IMR-90 (cell line): ENCODE results near the gene EHMT1. TPM values are rescaled to one million over a fixed set of nuclear protein-coding genes. Genes with fewer than 3 reads are reported as not detected.

Experiments
- ATAC-seq: fragments of 200-7000 bp; cut with Tn5 transposase; 2 replicates; pipeline ENCODE4 v1.9.1; 2020; ENCODE audit warnings: low read depth, mild to moderate bottlenecking, moderate library complexity
- BruUV-seq: library from RNA; stranded (reverse); fragments of 400-500 nt; replicated peaks from 2 replicates; lab custom pipeline; 2021; lab: Mats Ljungman, UMichigan
- CTCF ChIA-PET: fragments of 300-600 bp; formaldehyde crosslinking; extraction: SDS; loops from one replicate; lab custom pipeline; 2021; ENCODE audit warnings: antibody characterized with exemption; lab: Yijun Ruan, JAX
- POLR2A ChIA-PET: fragments of 300-600 bp; sonication (Branson Sonifier 250); formaldehyde crosslinking; loops from one replicate; lab custom pipeline; 2022; ENCODE audit warnings: antibody characterized with exemption; ENCODE audit not compliant: unreplicated experiment; lab: Charles Lee
- DNase-seq: peaks from one replicate; pipeline ENCODE4 v3.0.0; 2013
- H2AFZ ChIP-seq: replicated peaks from 2 replicates; pipeline ENCODE3; 2013; ENCODE audit warnings: low read length, mild to moderate bottlenecking; ENCODE audit not compliant: poor library complexity
- H2AK5ac ChIP-seq: 2 replicates; pipeline ENCODE4 v1.6.1; 2013; ENCODE audit warnings: low read depth, low read length, inconsistent platforms
- H2AK9ac ChIP-seq: replicated peaks from 2 replicates; pipeline ENCODE3; 2013; ENCODE audit warnings: mild to moderate bottlenecking, low read depth, low read length, moderate library complexity; ENCODE audit not compliant: poor library complexity
- H2BK120ac ChIP-seq: 2 replicates; pipeline ENCODE4 v1.6.1; 2013; ENCODE audit warnings: low read depth, low read length, inconsistent platforms
- H2BK15ac ChIP-seq: 3 replicates; pipeline ENCODE4 v1.6.1; 2013; ENCODE audit warnings: low read depth, low read length, inconsistent platforms
- H2BK20ac ChIP-seq: 2 replicates; pipeline ENCODE4 v1.6.1; 2013; ENCODE audit warnings: low read depth, mild to moderate bottlenecking, inconsistent platforms, low read length, moderate library complexity
- H2BK5ac ChIP-seq: 2 replicates; pipeline ENCODE4 v1.6.1; 2013; ENCODE audit warnings: mild to moderate bottlenecking, low read depth, low read length, inconsistent platforms; ENCODE audit not compliant: poor library complexity, severe bottlenecking
- H3K14ac ChIP-seq: replicated peaks from 2 replicates; pipeline ENCODE4 v1.6.1; 2013; ENCODE audit warnings: low read depth, low read length, inconsistent platforms
- H3K18ac ChIP-seq: 2 replicates; pipeline ENCODE4 v1.6.1; 2013; ENCODE audit warnings: low read depth, low read length, control low read depth
- H3K23ac ChIP-seq: 2 replicates; pipeline ENCODE4 v1.6.1; 2013; ENCODE audit warnings: low read depth, low read length, inconsistent platforms
- H3K27ac ChIP-seq: 2 replicates; pipeline ENCODE4 v1.5.1; 2013; ENCODE audit warnings: mild to moderate bottlenecking, control low read depth, low read length; ENCODE audit not compliant: insufficient read depth
- H3K27me3 ChIP-seq: 2 replicates; pipeline ENCODE4 v1.6.1; 2013; ENCODE audit warnings: low read length; ENCODE audit not compliant: control insufficient read depth, insufficient read depth
- H3K36me3 ChIP-seq: 2 replicates; pipeline ENCODE4 v1.6.1; 2013; ENCODE audit warnings: low read length, mixed read lengths; ENCODE audit not compliant: control insufficient read depth, insufficient read depth
- H3K4ac ChIP-seq: 2 replicates; pipeline ENCODE4 v1.6.1; 2013; ENCODE audit warnings: low read depth, low read length, inconsistent platforms
- H3K4me1 ChIP-seq: 2 replicates; pipeline ENCODE4 v1.6.1; 2013; ENCODE audit warnings: low read length, mixed read lengths; ENCODE audit not compliant: control insufficient read depth, insufficient read depth
- H3K4me2 ChIP-seq: 2 replicates; pipeline ENCODE4 v1.6.1; 2013; ENCODE audit warnings: low read depth, mild to moderate bottlenecking, control low read depth, low read length, moderate library complexity
- H3K4me3 ChIP-seq: 2 replicates; pipeline ENCODE4 v1.5.1; 2013; ENCODE audit warnings: low read depth, mild to moderate bottlenecking, control low read depth, low read length, moderate library complexity; ENCODE audit not compliant: insufficient read depth
- H3K56ac ChIP-seq: 2 replicates; pipeline ENCODE4 v1.6.1; 2013; ENCODE audit warnings: low read length, inconsistent platforms; ENCODE audit not compliant: insufficient read depth; ENCODE audit errors: extremely low read depth
- H3K79me1 ChIP-seq, 2 experiments: 2 replicates each; pipeline ENCODE4 v1.6.1; 2013; ENCODE audit warnings: low read length in 2 of 2, inconsistent platforms in 1 of 2, low read depth in 1 of 2
- H3K9ac ChIP-seq: 2 replicates; pipeline ENCODE4 v1.6.1; 2013; ENCODE audit warnings: low read depth, low read length, control low read depth
- H3K9me1 ChIP-seq: 2 replicates; pipeline ENCODE4 v1.6.1; 2013; ENCODE audit warnings: low read length, inconsistent platforms; ENCODE audit not compliant: insufficient read depth
- H3K9me3 ChIP-seq: 2 replicates; pipeline ENCODE4 v1.6.1; 2013; ENCODE audit warnings: low read length; ENCODE audit not compliant: control insufficient read depth, insufficient read depth
- H4K20me1 ChIP-seq: 2 replicates; pipeline ENCODE4 v1.6.1; 2013; ENCODE audit warnings: low read length, inconsistent platforms; ENCODE audit not compliant: insufficient read depth
- H4K5ac ChIP-seq: 2 replicates; pipeline ENCODE4 v1.6.1; 2013; ENCODE audit warnings: mild to moderate bottlenecking, low read depth, low read length, control low read depth
- H4K8ac ChIP-seq, 2 experiments: 2 replicates each; pipeline ENCODE4 v1.6.1; 2013; ENCODE audit warnings: low read depth in 2 of 2, low read length in 2 of 2, control low read depth in 1 of 2, inconsistent platforms in 1 of 2
- H4K91ac ChIP-seq: 2 replicates; pipeline ENCODE4 v1.6.1; 2013; ENCODE audit warnings: low read depth, low read length, inconsistent platforms; ENCODE audit not compliant: insufficient read depth
- BHLHE40 ChIP-seq: fragments of 150-350 bp; IDR thresholded peaks from 2 replicates; pipeline ENCODE4 v1.6.1; 2016; ENCODE audit warnings: mild to moderate bottlenecking, low read depth, low read length
- CEBPB ChIP-seq: IDR thresholded peaks from 2 replicates; pipeline ENCODE4 v1.6.1; 2012; ENCODE audit warnings: low read depth, low read length, improper control_type of control experiment
- CHD1 ChIP-seq: IDR thresholded peaks from 2 replicates; pipeline ENCODE4 v1.6.1; 2012; ENCODE audit warnings: low read depth, low read length, improper control_type of control experiment
- FOS ChIP-seq: fragments of 150-350 bp; IDR thresholded peaks from 2 replicates; pipeline ENCODE4 v1.6.1; 2016; ENCODE audit warnings: low read depth, low read length
- MAFK ChIP-seq: IDR thresholded peaks from 2 replicates; pipeline ENCODE4 v1.6.1; 2012; ENCODE audit warnings: low read depth, low read length, improper control_type of control experiment
- MAZ ChIP-seq: IDR thresholded peaks from 2 replicates; pipeline ENCODE4 v1.6.1; 2012; ENCODE audit warnings: low read depth, mild to moderate bottlenecking, low read length, improper control_type of control experiment, moderate library complexity, borderline replicate concordance
- MXI1 ChIP-seq: IDR thresholded peaks from 2 replicates; pipeline ENCODE4 v1.6.1; 2012; ENCODE audit warnings: low read depth, mild to moderate bottlenecking, low read length, moderate library complexity, borderline replicate concordance
- NFE2L2 ChIP-seq: fragments of 150-350 bp; IDR thresholded peaks from 2 replicates; pipeline ENCODE4 v1.6.1; 2016; ENCODE audit warnings: low read depth, mild to moderate bottlenecking, low read length
- POLR2A ChIP-seq: IDR thresholded peaks from 2 replicates; pipeline ENCODE4 v1.6.1; 2012; ENCODE audit warnings: mild to moderate bottlenecking, low read depth, low read length
- RAD21 ChIP-seq: IDR thresholded peaks from 2 replicates; pipeline ENCODE4 v1.6.1; 2012; ENCODE audit warnings: low read length, improper control_type of control experiment
- RCOR1 ChIP-seq: IDR thresholded peaks from 2 replicates; pipeline ENCODE4 v1.6.1; 2012; ENCODE audit warnings: mild to moderate bottlenecking, low read length, improper control_type of control experiment; ENCODE audit not compliant: insufficient replicate concordance
- RFX5 ChIP-seq: IDR thresholded peaks from 2 replicates; pipeline ENCODE4 v1.8.0; 2012; ENCODE audit warnings: low read depth, mild to moderate bottlenecking, low read length, moderate library complexity
- SMC3 ChIP-seq: fragments of 150-350 bp; IDR thresholded peaks from 2 replicates; pipeline ENCODE4 v1.6.1; 2016; ENCODE audit warnings: low read depth, mild to moderate bottlenecking, antibody characterized with exemption, low read length, moderate library complexity
- WGBS, 2 experiments: methylation state at CpG; one replicate each; pipeline versions ENCODE4 v1.1.5 to v1.1.7; 2013; ENCODE audit warnings: missing lambda C conversion rate in 2 of 2; ENCODE audit not compliant: insufficient read length in 1 of 2; ENCODE audit errors: extremely low coverage in 2 of 2; 5-methylcytosine and 5-hydroxymethylcytosine counted together
- dilution Hi-C: fragments of 300-500 bp; cut with HindIII; formaldehyde crosslinking; loops from one replicate; pipeline ENCODE4 v1.14.3; 2018; ENCODE audit warnings: low sequenced_read_pairs; ENCODE audit not compliant: unreplicated experiment
- in situ Hi-C: fragments of 300-500 bp; cut with MboI; formaldehyde crosslinking; loops from 3 replicates; pipeline ENCODE4 v1.14.3; 2019; ENCODE audit warnings: low sequenced_read_pairs, inconsistent platforms, mixed read lengths
- intact Hi-C: fragments of 100-400 bp; cut with micrococcal nuclease; formaldehyde crosslinking; loops from 2 replicates; pipeline ENCODE4 v1.10.0; 2022
- polyA plus RNA-seq, 3 experiments: library from polyadenylated mRNA; depleted of rRNA; stranded (reverse); fragments of >200 nt; gene quantifications; 2 replicates each; pipeline ENCODE4 v1.2.3, GENCODE V29; 2012; ENCODE audit warnings: low replicate concordance in 1 of 3
- total RNA-seq: library from RNA; depleted of rRNA; stranded (reverse); fragments of >200 nt; gene quantifications from 2 replicates; pipeline ENCODE4 v1.2.3, GENCODE V29; 2012
- TF ChIP-seq, protein P1 (sequence below): fragments of 150-350 bp; IDR thresholded peaks from 2 replicates; pipeline ENCODE4 v1.6.1; 2016; ENCODE audit warnings: low read depth, mild to moderate bottlenecking, low read length, moderate library complexity, borderline replicate concordance
- TF ChIP-seq, protein P2 (sequence below): fragments of 150-350 bp; IDR thresholded peaks from 2 replicates; pipeline ENCODE4 v1.6.1; 2017; ENCODE audit warnings: mild to moderate bottlenecking, antibody characterized with exemption, low read length, low read depth
- TF ChIP-seq, protein P3 (sequence below): conservative IDR thresholded peaks from 2 replicates; pipeline ENCODE4 v1.5.1; 2012; ENCODE audit warnings: mild to moderate bottlenecking, low read depth, low read length, improper control_type of control experiment

EHMT1 gene
- total and polyA plus RNA-seq, 2 of the 4 experiments (the other 2 are of a cell fraction) = 32.8 to 35.1 TPM

DNA sequence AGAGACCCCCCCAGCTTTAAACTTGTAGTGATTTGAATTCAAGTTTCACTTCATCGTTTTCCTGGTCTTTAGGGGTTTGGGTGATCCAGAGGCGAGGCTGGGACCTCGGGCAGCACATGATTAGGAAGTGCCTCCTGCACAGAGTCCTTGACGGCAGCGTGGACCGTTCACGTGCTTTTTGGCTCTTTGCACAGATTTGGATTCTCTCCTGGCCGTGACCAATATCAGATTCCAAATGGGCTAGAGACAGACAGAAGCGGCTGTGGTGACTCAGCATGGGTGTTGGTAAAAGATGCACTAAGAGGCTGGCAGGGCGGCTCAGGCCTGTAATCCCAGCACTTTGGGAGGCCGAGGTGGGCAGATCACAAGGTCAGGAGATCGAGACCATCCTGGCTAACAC, 141.6 kb downstream of the EHMT1 start:
- CTCF ChIA-PET = no interaction called here
- BruUV-seq = no TSS peak
- no peak overlapping the region for H2AK5ac ChIP-seq
- H3K9ac ChIP-seq = no peak overlapping the region
- no peak for TF ChIP-seq MAZ
- TF ChIP-seq RFX5 = no peak
- TF ChIP-seq, protein P1, sequence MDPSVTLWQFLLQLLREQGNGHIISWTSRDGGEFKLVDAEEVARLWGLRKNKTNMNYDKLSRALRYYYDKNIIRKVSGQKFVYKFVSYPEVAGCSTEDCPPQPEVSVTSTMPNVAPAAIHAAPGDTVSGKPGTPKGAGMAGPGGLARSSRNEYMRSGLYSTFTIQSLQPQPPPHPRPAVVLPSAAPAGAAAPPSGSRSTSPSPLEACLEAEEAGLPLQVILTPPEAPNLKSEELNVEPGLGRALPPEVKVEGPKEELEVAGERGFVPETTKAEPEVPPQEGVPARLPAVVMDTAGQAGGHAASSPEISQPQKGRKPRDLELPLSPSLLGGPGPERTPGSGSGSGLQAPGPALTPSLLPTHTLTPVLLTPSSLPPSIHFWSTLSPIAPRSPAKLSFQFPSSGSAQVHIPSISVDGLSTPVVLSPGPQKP = no peak
- no peak for TF ChIP-seq POLR2A
- no peak for TF ChIP-seq CEBPB
- no peak for TF ChIP-seq RAD21
- no peak for TF ChIP-seq FOS
- TF ChIP-seq BHLHE40 = no peak
- TF ChIP-seq CHD1 = no peak
- no peak for TF ChIP-seq MAFK
- TF ChIP-seq, protein P2, sequence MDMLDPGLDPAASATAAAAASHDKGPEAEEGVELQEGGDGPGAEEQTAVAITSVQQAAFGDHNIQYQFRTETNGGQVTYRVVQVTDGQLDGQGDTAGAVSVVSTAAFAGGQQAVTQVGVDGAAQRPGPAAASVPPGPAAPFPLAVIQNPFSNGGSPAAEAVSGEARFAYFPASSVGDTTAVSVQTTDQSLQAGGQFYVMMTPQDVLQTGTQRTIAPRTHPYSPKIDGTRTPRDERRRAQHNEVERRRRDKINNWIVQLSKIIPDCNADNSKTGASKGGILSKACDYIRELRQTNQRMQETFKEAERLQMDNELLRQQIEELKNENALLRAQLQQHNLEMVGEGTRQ = no peak
- no peak for TF ChIP-seq RCOR1
- TF ChIP-seq, protein P3, sequence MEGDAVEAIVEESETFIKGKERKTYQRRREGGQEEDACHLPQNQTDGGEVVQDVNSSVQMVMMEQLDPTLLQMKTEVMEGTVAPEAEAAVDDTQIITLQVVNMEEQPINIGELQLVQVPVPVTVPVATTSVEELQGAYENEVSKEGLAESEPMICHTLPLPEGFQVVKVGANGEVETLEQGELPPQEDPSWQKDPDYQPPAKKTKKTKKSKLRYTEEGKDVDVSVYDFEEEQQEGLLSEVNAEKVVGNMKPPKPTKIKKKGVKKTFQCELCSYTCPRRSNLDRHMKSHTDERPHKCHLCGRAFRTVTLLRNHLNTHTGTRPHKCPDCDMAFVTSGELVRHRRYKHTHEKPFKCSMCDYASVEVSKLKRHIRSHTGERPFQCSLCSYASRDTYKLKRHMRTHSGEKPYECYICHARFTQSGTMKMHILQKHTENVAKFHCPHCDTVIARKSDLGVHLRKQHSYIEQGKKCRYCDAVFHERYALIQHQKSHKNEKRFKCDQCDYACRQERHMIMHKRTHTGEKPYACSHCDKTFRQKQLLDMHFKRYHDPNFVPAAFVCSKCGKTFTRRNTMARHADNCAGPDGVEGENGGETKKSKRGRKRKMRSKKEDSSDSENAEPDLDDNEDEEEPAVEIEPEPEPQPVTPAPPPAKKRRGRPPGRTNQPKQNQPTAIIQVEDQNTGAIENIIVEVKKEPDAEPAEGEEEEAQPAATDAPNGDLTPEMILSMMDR = no peak
- no peak for TF ChIP-seq MXI1
- no peak for TF ChIP-seq SMC3
- TF ChIP-seq NFE2L2 = no peak
- H3K18ac ChIP-seq = no peak overlapping the region
- H2BK20ac ChIP-seq = no peak overlapping the region
- H3K9me3 ChIP-seq = peaks cover 2% of the 10 kb centered on the region
- ATAC-seq (no peak), DNase-seq (peak; percentile 13)
- H3K4me1 ChIP-seq = peaks cover 6% of the 10 kb centered on the region
- in situ Hi-C loops = no loop called here
- 80% methylated on average over 1 of the region's 12 CpGs; no CpG with 5 or more reads in 1 of the 2 experiments for WGBS, 2 experiments
- peaks cover 17 to 69% of the 10 kb centered on the region in 2 experiments for H3K79me1 ChIP-seq
- H2BK120ac ChIP-seq = no peak overlapping the region
- H2AFZ ChIP-seq = no peak overlapping the region
- no peak overlapping the region for H2BK5ac ChIP-seq
- intact Hi-C loops = no loop called here
- H3K27ac ChIP-seq = no peak overlapping the region
- no peak overlapping the region for H3K4me3 ChIP-seq
- no peak overlapping the region for H3K4ac ChIP-seq
- peaks cover 23% of the 10 kb centered on the region for H3K9me1 ChIP-seq
- dilution Hi-C loops = no loop called here
- no peak overlapping the region for H3K14ac ChIP-seq
- H2AK9ac ChIP-seq = no peak overlapping the region
- no peak overlapping the region for H3K56ac ChIP-seq
- 0 out of 2 replicates have a peak, but pooled peaks cover 3% of the 10 kb centered on the region for H4K20me1 ChIP-seq
- peaks cover 49% of the 10 kb centered on the region for H3K36me3 ChIP-seq
- no peak overlapping the region for H3K23ac ChIP-seq
- no peak overlapping the region for H3K4me2 ChIP-seq
- no peak overlapping the region for H4K5ac ChIP-seq
- H3K27me3 ChIP-seq = no peaks in the 10 kb centered on the region
- no peak overlapping the region for H2BK15ac ChIP-seq
- no peak overlapping the region for H4K8ac ChIP-seq
- no peak overlapping the region for H4K91ac ChIP-seq
- POLR2A ChIA-PET = no interaction called here
